Pancreas (tissue), 10 donors: ENCODE data around the gene MALL. TPM values are rescaled to one million over a fixed set of nuclear protein-coding genes. Genes with fewer than 3 reads are reported as not detected.

ENCODE experiments used
- ATAC-seq, 4 donors: fragments of 200-7000 bp; cut with Tn5 transposase; one replicate each; pipeline versions ENCODE4 v1.8.0 to v1.9.1; 2020; ENCODE audit warnings: mild to moderate bottlenecking in 4 of 4, moderate library complexity in 4 of 4
- DNase-seq, 6 donors: peaks; one replicate each; pipeline ENCODE4 v3.0.0-alpha.2; 2020
- FAIRE-seq: peaks from 2 replicates; lab custom pipeline; 2012; peaks lifted over from hg19 to GRCh38; lab: Jason Lieb, UNC
- H3K27ac ChIP-seq, 4 donors: fragments of 200-600 bp; sonication (generic); 1 replicate in 3 of 4; 2 replicates in 1 of 4; pipeline versions ENCODE4 v1.5.0 to v1.8.0; 2020
- H3K27me3 ChIP-seq, 4 donors: fragments of 200-600 bp; one replicate each; pipeline ENCODE4 v1.8.0; 2021
- H3K36me3 ChIP-seq, 3 donors: fragments of 200-600 bp; sonication (generic) in 1 of 3; one replicate each; pipeline versions ENCODE4 v1.5.0 to v1.8.0; 2020 to 2021
- H3K4me1 ChIP-seq, 3 donors: fragments of 200-600 bp; one replicate each; pipeline ENCODE4 v1.8.0; 2021
- H3K4me3 ChIP-seq, 4 donors: fragments of 200-600 bp; sonication (generic) in 2 of 4; one replicate each; pipeline versions ENCODE4 v1.5.0 to v1.8.0; 2020 to 2021
- H3K9me3 ChIP-seq, 4 donors: fragments of 200-600 bp; one replicate each; pipeline ENCODE4 v1.8.0; 2021
- WGBS, 2 donors: extraction: QIAGEN DNeasy Blood & Tissue Kit; methylation state at CpG; one replicate each; pipeline ENCODE4 v1.1.7; 2013; 5-methylcytosine and 5-hydroxymethylcytosine counted together
- intact Hi-C, 3 donors: fragments of 100-400 bp; cut with DNase I; formaldehyde crosslinking; loops; one replicate each; pipeline versions ENCODE4 v1.11.1 to v1.14.2; 2022
- polyA plus RNA-seq, 2 donors: library from polyadenylated mRNA; stranded (reverse); fragments of 200-250 nt; gene quantifications; one replicate each; pipeline ENCODE4 v1.2.3, GENCODE V29; 2013
- total RNA-seq, 6 donors: library from RNA; stranded (reverse); fragmentation: NEBNext Ultra II Directional in 4 of 6; extraction: Animal tissue kit (Norgen Biotek cat#: 25700) in 4 of 6; gene quantifications; one replicate each; pipeline versions ENCODE4 v1.2.1 to v1.2.4, GENCODE V29; 2021 to 2023
- TF ChIP-seq, protein P1 (sequence below), 4 donors: fragments of 200-600 bp; sonication (generic) in 3 of 4; IDR thresholded peaks; one replicate each; pipeline versions ENCODE4 v1.5.0 to v1.8.0; 2021; ENCODE audit warnings: antibody characterized with exemption in 4 of 4
- donor health status: healthy with polysubstance abuse.
- donor health status: DM: no; HTN: no; CAD: no; lungs with moderate emphysema.
- donor health status: DM: no; HTN: no; CAD: no.
- donor health status: control.
- donor health status: control.
- donor health status: Bipolar disorder and iron deficiency.
- donor health status: DM: yes; HTN: yes; CAD: no.
- donor health status: DM: no; HTN: no; CAD: no.
- donor health status: DM: no; HTN: no; CAD: no.
- donor health status: DM: yes; HTN: yes; CAD: no.

The MALL gene
- total and polyA plus RNA-seq, 8 donors: 2.4 to 12.9 (median 4.1) TPM

- no peaks in the 10 kb centered on the region for H3K9me3 ChIP-seq
- 67 to 68% methylated on average over 2 of the region's 2 CpGs for WGBS, 2 donors
- no peaks in the 10 kb centered on the region for H3K36me3 ChIP-seq
- H3K4me3 ChIP-seq: no peak overlapping the region
- no peak for FAIRE-seq
- no peaks in the 10 kb centered on the region for H3K27me3 ChIP-seq
- no peaks in the 10 kb centered on the region for H3K4me1 ChIP-seq
- ATAC-seq: no peak
- TF ChIP-seq, protein P1, sequence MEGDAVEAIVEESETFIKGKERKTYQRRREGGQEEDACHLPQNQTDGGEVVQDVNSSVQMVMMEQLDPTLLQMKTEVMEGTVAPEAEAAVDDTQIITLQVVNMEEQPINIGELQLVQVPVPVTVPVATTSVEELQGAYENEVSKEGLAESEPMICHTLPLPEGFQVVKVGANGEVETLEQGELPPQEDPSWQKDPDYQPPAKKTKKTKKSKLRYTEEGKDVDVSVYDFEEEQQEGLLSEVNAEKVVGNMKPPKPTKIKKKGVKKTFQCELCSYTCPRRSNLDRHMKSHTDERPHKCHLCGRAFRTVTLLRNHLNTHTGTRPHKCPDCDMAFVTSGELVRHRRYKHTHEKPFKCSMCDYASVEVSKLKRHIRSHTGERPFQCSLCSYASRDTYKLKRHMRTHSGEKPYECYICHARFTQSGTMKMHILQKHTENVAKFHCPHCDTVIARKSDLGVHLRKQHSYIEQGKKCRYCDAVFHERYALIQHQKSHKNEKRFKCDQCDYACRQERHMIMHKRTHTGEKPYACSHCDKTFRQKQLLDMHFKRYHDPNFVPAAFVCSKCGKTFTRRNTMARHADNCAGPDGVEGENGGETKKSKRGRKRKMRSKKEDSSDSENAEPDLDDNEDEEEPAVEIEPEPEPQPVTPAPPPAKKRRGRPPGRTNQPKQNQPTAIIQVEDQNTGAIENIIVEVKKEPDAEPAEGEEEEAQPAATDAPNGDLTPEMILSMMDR (IDR thresholded peaks at IDR 0.05): no peak
- intact Hi-C loops: no loop called here
- DNase-seq: no peak
- H3K27ac ChIP-seq: no peak overlapping the region
Measured at GRCh38 chr2:110126906-110127305, 11.3 kb upstream of the MALL start.

DNA sequence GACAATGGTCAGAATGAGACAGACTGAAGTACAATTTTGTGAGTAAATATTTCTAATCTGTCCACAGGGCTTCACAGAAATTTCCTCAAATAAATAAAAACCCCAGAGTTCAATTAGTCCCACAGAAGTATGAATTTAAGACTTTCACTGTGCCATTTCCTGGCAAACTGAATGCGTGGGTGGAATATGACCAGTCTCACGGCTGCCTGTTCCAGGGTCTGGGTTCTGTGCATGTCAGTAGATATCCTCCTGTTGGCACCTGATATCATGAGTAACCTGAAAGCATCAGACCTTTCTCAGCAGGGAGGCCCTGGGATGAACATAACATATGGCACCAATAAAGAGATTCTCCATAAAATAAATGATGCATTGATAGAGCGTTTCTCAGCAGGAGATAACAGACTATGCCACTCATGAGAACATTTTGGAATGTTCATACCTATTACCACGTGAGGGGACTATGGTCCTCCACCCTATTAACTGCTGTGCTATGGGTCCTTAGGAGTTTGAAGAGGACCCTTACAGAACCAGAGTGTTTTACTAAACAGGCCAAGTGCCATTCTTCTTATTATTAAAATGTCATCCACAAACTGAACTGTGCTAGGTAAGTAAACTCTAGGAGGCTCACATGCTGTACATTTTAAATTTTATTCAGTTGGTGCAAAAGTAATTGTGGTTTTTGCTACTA is 10.6 kb upstream of the MALL start:
- Histone ChIP-seq H3K27me3 (no peaks in the 10 kb centered on the region), H3K36me3 (no peaks in the 10 kb centered on the region), H3K9me3 (no peaks in the 10 kb centered on the region), H3K4me1 (no peaks in the 10 kb centered on the region), H3K27ac (no peak overlapping the region), H3K4me3 (no peak overlapping the region)
- intact Hi-C loops: no loop called here
- TF ChIP-seq, protein P1 (IDR thresholded peaks at IDR 0.05): no peak
- no peak for ATAC-seq
- 78 to 88% methylated on average over 4 of the region's 4 CpGs for WGBS, 2 donors
- no peak for DNase-seq
- FAIRE-seq: no peak

DNA sequence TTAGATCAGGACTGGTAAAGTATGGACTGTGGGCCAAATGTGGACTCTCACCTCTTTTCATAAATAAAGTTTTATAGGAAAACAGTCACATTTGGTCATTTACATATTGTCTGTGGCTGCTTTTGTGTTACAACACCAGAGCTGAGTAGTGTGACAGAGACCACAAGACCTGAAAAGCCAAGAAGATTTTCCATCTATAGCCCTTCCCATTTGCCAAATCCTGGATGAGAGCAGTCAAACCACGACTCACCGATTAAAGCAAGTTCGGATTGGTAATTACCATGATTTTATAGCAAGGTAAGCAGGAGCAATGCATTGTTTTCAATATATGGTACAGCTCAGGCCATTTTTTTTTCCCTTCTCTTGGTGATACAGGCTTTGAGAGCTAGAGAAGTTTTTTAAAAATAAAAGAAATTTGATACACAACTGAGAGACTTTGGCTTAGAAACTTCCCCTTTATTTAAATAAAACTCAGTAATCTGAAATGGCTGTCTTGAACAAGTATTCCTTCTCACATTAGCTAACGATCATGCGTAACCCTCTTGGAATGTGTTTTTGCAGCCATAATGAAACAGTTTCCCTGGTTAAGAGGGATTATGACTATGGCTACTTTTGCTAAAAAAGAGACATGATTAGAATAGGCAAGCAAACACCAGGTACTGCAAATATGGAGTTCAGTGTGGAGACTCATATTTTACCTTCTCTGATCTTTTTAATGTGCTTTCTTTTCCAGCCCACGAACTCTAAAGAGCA is 9.5 kb upstream of the MALL start:
- DNase-seq (no peak), ATAC-seq (no peak), FAIRE-seq (no peak)
- TF ChIP-seq, protein P1 (IDR thresholded peaks at IDR 0.05): no peak
- intact Hi-C loops: no loop called here
- Histone ChIP-seq H3K9me3 (no peaks in the 10 kb centered on the region), H3K36me3 (no peaks in the 10 kb centered on the region), H3K4me1 (no peaks in the 10 kb centered on the region), H3K27me3 (no peaks in the 10 kb centered on the region), H3K4me3 (no peak overlapping the region), H3K27ac (no peak overlapping the region)
- 87 to 91% methylated on average over 6 of the region's 6 CpGs for WGBS, 2 donors

GRCh38 chr2:110124038-110124825 is 8.6 kb upstream of the MALL start:
- no peak for FAIRE-seq
- Histone ChIP-seq H3K36me3 (no peaks in the 10 kb centered on the region), H3K27ac (no peak overlapping the region), H3K4me1 (no peaks in the 10 kb centered on the region), H3K4me3 (no peak overlapping the region), H3K27me3 (no peaks in the 10 kb centered on the region), H3K9me3 (no peaks in the 10 kb centered on the region)
- 70 to 73% methylated on average over 4 of the region's 4 CpGs for WGBS, 2 donors
- no peak for DNase-seq
- intact Hi-C loops: no loop called here
- TF ChIP-seq, protein P1 (IDR thresholded peaks at IDR 0.05): no peak
- ATAC-seq: no peak
